Measurements from ENCODE around the gene UNC93A.

The UNC93A gene

DNA sequence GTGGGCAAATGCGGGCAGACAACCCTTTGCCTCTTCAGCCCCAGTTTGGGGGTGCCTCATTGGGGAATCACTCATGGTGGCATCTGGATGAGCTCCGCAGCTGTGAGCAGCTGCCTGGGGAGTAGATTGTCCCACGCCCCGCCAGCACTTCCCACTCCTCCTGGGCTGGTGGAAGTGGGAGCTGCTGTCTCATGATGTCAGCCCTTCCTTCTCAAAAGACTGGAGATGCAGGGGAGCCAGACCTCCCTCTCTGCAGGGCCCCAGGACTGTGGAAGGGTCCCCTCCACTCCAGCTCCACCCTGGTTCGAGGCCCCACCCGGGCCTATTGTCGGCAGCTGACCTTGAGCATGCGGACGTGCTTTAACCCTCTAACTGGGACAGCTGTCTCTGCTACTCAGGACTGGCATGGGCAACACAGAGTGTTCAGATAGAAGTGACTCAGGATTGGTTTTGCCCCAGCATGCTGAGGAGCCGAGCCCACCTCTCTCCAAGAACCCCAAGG, 2.0 kb downstream of the UNC93A start:
- no peak for DNase-seq (ENCODE audit: low read depth, low spot score)

DNA sequence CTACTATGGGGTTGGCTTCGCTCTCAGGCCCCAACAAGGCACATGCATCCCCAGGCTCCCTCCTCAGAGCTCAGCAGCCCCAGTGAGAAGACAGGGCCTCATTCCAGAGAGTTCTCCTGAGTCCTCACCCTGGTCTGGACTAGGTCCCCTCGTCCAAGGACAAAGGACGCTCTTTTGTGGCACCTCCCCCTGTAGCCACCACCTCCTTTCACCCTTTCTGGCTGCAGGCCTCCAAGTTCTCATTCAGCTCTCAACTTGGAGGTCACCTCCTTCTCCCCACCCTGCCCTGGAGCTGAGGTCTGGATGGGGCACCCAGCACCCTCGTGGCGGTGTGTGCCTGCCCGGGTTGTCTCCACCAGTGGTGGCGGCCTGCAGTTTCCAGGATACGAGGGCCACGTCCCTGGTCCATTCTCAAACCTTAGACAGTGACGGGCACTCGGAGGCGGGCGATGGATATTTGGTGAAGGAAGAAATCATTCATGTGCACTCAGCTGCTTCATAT, 2.5 kb downstream of the UNC93A start:
- DNase-seq (ENCODE audit: low read depth, low spot score) = no peak

DNA sequence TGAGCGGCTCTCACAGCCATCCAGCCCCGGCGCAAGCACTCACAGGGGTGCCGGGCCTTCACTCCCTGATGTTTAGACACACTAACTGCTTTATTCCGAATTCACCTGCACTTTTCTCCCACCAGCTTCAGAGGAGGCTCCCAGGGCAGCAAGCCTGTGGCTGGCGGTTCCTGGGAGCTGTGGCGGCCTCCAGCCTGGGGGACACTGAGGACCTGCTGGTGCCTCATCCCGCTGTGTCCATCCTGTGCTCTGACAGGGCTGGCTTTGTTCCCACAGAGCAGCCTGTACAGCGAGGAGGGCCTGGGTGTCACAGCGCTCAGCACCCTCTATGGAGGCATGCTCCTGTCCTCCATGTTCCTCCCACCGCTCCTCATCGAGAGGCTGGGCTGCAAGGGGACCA, 3.1 kb downstream of the UNC93A start:
- DNase-seq (ENCODE audit: low read depth, low spot score) = no peak

DNA sequence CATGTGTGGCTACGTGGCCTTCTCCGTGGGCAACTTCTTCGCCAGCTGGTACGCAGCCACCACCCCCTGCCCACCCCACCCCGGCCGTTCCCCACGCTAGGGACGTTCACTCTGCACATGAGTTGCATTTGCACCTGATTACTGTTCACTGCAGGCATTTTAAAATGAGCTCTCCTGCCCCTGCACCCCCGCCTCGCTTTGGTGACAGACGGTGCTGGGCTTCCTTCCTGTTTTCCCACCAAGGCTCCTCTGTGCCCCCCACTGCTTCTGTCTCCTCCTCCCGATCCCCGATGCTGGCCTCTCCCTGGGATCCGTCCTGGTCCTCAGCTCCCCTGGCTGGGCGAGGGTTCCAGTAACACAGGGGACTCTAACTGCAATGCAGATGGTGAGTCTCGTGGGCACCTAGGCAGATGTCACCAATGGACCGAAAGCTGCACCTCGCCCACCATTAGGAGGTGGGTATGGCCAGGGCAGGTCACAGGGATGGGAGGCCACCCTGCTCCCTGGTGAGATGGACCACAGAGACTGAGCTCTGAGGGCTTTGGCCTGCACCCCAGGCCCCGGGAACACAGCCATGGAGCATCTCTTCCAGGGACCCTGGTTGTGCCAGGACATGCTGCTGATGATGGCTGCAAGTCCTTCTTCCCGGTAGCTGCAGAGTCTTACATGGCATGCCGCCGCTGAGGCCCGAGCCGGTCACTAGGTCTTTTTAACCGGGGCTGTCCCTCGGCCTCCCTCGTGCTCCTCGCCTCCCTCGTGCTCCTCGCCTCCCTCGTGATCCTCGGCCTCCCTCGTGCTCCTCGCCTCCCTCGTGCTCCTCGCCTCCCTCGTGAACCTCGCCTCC, 3.8 kb downstream of the UNC93A start:
- DNase-seq (ENCODE audit: low read depth, low spot score) = no peak

DNA sequence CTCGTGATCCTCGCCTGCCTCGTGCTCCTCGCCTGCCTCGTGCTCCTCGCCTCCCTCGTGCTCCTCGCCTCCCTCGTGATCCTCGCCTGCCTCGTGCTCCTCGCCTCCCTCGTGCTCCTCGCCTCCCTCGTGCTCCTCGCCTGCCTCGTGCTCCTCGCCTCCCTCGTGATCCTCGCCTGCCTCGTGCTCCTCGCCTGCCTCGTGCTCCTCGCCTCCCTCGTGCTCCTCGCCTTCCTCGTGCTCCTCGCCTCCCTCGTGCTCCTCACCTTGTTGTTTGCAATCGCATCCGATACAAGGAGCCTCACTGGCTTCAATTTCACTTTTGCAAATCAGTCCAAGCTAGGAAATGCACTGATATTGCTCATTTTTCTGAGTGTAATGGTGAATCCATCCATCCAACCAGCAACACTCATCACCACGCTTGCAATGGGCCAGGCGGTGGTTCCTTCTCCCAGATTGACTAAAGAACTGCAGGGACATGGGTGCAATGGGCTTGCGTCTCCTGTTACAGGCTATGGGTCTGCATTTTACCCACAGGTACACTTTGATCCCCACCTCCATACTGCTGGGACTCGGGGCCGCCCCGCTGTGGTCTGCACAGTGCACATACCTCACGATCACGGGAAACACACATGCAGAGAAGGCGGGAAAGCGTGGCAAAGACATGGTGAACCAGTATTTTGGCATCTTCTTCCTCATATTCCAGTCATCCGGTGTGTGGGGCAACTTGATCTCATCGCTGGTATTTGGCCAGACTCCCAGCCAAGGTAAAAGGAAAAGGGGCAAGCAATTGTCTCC, 4.6 kb downstream of the UNC93A start:
- no peak for DNase-seq (ENCODE audit: low read depth, low spot score)

DNA sequence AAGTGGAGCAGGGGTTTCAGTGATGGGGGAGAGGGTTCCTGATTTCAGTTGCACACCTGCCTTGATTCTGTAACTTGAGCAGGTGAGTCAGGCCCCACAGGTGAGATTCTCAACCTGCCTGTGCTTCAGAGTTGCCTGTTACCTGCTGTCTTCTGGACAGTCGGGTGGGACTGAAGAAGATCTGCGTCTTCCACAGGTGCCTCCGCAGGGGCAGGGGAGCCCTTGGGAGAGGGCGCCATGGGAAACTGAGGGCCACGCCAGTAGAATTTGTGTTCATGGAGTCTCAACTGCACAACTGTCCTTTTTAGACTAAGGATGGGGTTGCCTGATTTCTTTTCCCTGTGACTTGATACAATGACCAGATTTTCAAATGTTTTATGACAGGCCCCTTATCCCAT, 5.2 kb downstream of the UNC93A start:
- no peak for DNase-seq (ENCODE audit: low read depth, low spot score)

DNA sequence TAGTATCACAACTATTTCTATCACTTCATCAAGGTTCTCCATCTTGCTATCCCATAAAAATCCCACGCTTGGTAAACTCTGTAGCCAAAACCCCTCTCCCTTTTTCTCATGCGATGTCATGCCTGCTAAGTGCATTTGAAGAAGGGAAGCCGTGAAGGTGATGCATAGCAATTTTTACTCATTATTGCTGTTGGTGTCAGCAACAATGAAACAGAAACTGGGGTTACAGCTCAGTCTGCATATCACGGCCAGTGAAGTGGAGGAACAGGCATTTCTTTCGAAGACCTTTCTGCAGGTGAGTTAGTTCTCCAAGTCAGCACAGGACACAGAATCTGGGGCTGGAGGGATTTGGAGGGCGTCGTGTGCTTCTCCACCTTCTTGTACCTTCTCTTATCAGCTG, 5.8 kb downstream of the UNC93A start:
- no peak for DNase-seq (ENCODE audit: low read depth, low spot score)

DNA sequence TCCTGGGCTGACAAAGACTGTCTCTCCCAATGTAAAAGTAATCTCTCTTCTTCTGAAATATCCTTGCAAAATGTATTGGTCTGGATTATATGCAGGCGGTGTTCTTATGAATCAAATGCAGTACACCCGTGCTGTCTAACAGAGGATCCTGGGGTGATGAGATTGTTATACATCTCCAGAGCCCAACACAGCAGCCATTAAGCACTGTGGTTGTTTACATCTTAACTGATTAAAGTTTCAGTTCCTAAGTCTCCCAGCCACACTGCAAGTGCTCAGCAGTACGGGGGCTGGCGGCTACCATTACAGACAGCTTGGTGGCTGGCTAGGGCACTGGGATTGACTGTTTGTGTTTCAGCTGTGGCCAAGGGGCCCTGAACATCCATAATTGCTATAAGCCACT, 7.0 kb downstream of the UNC93A start:
- DNase-seq (ENCODE audit: low read depth, low spot score) = no peak

DNA sequence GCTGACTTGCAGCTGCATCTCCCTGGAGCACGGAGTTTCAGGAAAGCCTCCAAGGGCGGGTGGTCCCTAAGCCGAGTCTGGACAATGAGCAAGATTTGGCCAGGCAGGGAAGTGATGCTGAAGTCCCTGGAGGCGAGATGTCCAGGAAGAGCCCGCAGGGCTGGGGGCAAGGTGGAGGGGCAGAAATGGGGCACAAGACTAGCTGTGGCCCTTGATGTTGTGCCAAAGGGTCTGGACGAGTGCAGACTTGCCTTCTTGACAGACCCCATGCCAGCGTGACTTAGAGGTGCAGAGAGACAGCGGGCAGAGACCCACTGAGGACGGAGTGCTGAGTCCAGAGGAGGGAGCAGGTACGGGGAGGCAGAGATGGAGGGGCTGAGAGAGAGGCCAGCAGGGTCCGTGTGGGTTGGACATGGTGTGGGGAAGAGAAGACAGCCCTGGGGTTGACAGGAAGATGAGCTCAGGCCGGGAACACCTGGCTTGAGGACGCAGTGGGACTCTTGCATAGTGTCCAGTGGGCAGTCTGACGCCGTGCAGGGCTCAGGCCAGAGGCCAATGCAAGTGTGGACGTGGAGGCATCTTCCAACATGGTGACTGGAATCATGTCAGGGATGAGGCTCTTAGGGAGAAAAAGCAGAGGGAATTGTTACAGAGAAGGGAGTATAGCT, 8.7 kb downstream of the UNC93A start:
- no peak for DNase-seq (ENCODE audit: low read depth, low spot score)

DNA sequence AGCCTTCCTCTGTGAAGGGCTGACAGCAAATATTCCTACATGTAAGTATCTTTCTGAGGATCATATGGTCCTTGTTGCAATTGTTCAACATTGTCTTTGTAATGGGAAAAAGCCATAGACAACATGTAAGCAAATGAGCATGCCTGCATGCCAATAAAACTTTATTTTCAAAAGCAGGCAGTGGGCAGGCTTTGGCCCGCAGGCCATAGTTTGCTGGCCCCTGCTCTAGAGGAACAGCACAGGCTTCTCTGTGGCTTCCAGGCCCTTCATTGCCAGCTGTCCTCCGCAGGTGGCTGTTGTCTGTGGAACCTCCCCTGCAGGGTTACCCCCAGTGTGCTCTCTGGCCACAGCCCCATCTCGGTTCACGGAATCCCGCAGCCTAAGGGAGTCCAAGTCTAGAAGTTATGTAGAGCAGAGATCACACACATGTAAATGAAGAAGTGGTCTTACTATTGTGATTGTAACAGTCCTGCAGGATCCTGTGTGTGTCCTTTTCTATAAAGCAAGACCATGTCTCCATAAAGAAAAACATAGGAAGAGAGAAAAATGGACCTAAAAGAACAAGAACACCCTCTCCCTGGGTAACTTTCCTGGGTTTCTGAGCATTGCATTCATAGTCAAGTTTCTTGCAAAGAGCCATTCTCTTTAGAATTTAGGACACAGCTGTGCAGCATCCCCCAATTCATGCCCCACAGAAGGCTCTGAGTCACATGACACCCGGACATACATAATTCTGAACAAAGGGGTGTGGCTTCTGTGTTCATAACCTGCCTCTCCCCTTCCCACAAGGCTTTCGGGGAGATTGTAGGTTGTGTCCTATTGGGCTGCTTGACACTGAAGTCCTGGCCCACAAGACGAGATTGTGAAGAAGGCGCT, 10.0 kb downstream of the UNC93A start:
- no peak for DNase-seq (ENCODE audit: low read depth, low spot score)

DNA sequence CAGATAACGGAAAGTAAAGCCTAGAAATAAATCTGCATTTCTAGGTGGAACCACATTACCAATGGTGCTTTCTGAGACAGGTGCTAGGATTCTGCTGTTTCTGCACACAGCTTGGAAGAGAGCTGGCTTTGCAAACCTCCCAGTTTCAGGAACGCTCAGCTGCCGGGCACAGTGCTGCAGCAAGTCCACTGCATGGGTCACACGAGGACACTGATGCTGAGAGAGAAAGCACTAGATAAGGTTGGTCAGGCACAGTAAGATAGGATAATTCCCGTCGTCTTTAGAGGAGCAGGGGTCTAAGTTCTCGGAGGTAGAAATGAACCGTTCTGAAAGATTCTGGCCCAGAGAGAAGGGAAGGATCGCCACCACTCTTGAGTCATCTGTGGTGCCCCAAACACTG, 11.0 kb downstream of the UNC93A start:
- no peak for DNase-seq (ENCODE audit: low read depth, low spot score)

DNA sequence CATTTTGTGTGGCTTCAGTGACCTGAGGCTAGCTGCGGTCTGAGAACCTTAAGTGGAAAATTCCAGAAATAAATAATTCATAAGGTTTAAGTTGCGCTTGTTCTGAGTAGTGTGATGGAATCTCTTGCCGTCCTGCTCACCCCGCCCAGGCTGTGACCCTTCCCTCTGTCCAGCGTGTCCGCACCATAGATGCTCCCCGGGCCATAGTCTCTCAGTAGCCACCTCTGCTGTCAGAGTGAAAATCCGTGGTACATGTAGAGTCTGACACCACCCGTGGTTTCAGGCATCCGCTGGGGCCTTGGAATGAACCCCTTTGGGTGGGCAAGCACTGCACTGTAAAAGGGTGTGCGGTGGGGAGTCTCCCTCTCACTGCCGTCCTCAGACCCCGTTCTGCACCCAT, 11.7 kb downstream of the UNC93A start:
- DNase-seq (ENCODE audit: low read depth, low spot score) = no peak

DNA sequence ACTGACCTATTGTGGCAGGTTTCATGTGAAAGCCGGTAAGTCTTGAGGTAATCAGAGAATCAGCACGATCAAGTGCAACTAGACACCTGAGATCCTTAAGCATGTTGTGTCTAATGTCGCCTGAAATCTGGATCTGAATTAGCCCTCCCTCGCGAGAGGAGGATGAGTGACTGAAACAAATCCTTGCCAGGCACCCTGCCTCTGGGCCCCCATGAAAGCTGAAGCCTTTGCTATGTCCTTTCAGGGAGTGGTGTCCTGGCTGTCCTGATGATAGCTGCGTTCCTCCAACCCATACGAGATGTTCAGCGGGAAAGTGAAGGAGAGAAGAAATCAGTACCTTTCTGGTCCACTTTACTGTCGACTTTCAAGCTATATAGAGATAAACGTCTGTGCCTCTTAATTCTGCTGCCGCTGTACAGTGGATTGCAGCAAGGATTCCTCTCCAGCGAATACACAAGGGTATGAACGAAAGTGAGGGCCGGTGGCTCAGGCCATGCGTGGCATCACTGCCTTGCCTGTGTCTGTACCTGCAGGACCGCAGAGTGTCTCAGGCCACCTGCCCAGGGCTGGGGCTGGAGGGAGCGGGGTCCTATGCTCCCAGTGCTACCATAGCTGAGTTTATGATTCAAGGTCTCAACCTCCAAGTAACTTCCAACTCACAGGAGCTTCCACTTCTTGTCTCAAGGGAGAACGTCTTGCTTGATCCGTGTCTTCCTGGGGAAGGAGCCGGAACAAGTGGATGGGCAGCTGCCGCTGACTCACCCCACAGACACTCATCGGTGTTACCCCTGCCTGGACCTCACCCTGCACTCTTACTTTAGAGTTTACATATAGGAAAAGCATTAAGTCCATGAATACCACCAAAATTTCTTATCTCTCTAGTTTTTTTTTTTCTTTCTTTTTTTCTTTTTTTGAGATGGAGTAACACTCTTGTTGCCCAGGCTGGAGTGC, 12.8 kb downstream of the UNC93A start:
- DNase-seq (ENCODE audit: low read depth, low spot score) = no peak

DNA sequence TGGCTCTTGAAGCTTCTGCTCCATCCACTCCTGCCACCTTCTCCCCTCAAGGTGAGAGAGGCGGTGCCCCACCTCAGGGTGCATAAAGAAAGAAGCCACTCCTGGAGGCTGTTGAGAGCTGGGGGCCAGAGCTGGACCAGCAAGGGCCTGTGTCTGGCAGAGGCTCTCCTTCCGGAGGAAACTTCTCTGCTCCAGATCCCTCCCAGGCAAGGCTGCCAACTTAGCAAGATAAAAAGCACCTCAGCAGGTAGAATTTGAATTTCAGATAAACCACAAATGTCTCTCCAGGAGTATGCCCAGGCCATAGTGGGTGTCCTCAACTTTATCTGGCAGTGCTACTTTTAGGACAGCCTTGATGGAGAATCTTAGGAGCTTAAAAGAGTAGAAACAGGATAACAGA, 13.8 kb downstream of the UNC93A start:
- DNase-seq (ENCODE audit: low read depth, low spot score) = no peak

DNA sequence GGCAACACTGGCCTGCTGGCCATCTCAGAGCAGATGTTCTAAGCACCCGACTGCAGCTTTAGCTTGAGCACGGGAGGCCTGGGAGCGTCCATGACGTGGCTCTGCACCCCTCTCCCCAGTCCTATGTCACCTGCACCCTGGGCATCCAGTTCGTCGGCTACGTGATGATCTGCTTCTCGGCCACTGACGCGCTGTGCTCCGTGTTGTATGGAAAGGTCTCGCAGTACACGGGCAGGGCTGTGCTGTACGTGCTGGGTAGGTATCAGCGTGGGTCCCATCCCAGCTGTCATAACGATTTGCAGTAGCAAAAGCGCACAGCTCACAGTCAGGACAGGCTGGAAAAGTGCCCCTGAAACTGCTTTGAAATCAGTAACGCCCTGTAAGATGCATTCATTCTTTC, 14.7 kb downstream of the UNC93A start:
- no peak for DNase-seq (ENCODE audit: low read depth, low spot score)

DNA sequence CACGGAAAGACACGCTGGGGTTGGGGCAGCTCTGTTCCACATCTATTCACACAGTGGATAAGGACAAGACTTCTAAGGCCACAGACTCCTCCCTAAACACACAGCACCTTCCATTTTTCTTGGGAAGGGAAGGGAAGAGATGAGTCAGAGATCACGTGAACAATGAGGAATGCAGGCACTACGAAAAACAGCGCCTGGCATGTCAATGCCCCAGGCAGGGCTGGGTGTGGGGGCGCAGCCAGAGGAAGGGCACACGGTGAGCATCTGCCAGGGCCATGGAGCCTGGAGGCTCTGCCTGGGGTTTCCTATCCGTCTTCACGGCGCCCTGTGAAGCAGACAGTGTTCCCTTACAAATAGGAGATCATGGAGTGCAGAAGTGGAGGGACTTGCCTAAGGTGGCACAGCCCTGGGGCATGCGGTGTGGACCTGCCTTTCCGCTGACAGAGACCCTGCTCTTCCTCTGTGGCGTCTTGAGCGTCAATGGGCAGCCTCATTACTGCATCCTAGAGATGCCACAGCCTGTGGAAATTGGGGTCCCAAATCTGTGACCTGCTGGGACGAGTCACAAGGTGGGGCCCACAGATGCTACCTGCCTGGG, 15.4 kb downstream of the UNC93A start:
- DNase-seq (ENCODE audit: low read depth, low spot score) = no peak

DNA sequence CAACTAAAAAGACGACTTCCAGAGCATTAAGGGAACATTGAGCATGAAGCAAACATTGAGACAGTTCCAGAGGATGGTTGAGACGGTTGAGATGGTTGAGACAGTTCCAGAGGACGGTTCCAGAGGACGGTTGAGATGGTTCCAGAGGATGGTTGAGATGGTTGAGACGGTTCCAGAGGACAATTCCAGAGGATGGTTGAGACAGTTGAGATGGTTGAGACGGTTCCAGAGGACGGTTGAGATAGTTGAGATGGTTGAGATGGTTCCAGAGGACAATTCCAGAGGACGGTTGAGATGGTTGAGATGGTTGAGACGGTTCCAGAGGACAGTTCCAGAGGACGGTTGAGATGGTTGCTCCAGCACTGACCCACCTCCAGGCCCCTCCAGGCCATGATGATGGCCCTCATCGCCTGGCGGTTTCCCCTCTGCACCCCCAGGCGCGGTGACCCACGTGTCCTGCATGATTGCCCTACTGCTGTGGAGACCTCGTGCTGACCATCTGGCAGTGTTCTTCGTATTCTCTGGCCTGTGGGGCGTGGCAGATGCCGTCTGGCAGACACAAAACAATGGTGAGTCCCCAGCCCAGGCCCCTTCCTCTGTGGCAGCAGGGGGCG, 16.3 kb downstream of the UNC93A start:
- DNase-seq (ENCODE audit: low read depth, low spot score) = no peak

DNA sequence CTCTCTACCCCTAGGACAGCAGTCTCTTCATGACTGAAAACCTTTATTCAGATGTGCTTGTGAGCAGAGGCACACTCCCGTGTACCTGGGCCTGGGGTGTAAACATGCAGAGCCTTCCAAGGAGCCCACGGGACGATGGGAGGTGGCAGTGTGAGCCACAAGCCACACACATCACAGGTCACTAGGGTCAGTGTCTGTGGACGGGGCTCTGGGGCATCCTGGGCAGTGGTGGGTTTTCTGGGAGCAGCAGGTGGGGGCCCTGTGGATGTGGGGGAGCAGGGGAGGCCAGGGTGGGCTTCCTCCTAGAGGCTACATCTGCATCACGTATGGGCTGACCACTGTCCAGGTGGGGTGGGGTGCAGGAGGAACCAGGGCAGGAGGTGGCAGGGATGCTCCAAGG, 17.1 kb downstream of the UNC93A start:
- no peak for DNase-seq (ENCODE audit: low read depth, low spot score)
